Cardiac fibroblast (primary cell): ENCODE measurements around the gene ADARB2.

Source experiments
- DNase-seq, 2 donors: peaks; one replicate each; pipeline versions ENCODE4 v3.0.0 to v3.0.0-alpha.2; 2010; ENCODE audit warnings: low read depth in 2 of 2
- H3K4me3 ChIP-seq, 2 donors: replicated peaks in 1 of 2; 1 replicate in 1 of 2; 2 replicates in 1 of 2; pipeline ENCODE4 v1.5.1; 2011; ENCODE audit warnings: low read depth in 2 of 2, low read length in 2 of 2, mild to moderate bottlenecking in 2 of 2, moderate library complexity in 1 of 2
- TF ChIP-seq, protein P1 (sequence below): IDR thresholded peaks from one replicate; pipeline ENCODE4 v1.5.1; 2011; ENCODE audit warnings: low read depth, mild to moderate bottlenecking, low read length, inconsistent platforms

The ADARB2 gene

GRCh38 chr10:1690086-1690485 lies 47.2 kb downstream of the ADARB2 start:
- TF ChIP-seq, protein P1, sequence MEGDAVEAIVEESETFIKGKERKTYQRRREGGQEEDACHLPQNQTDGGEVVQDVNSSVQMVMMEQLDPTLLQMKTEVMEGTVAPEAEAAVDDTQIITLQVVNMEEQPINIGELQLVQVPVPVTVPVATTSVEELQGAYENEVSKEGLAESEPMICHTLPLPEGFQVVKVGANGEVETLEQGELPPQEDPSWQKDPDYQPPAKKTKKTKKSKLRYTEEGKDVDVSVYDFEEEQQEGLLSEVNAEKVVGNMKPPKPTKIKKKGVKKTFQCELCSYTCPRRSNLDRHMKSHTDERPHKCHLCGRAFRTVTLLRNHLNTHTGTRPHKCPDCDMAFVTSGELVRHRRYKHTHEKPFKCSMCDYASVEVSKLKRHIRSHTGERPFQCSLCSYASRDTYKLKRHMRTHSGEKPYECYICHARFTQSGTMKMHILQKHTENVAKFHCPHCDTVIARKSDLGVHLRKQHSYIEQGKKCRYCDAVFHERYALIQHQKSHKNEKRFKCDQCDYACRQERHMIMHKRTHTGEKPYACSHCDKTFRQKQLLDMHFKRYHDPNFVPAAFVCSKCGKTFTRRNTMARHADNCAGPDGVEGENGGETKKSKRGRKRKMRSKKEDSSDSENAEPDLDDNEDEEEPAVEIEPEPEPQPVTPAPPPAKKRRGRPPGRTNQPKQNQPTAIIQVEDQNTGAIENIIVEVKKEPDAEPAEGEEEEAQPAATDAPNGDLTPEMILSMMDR: no peak
- DNase-seq: no peak
- H3K4me3 ChIP-seq: no peak overlapping the region

DNA sequence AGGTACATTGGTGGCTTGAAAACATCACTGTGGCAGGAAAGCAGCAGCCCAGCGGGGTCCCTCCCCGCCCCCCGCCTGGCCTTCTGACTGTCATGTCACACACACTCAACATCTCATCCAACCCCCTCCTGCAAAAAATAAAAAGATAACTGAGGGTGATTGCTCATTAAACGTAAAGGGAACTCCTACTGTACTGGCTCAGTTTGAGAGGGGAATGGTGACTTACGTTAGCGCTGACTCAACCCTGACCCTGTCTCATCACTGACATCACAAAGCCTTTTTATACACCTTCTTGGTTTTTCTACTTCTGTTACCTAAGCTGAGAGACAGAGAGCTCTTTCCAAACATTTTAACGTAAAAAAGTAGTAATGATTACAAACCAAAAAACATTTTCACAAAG lies 48.8 kb downstream of the ADARB2 start:
- no peak overlapping the region for H3K4me3 ChIP-seq
- no peak for DNase-seq
- TF ChIP-seq, protein P1: no peak

DNA sequence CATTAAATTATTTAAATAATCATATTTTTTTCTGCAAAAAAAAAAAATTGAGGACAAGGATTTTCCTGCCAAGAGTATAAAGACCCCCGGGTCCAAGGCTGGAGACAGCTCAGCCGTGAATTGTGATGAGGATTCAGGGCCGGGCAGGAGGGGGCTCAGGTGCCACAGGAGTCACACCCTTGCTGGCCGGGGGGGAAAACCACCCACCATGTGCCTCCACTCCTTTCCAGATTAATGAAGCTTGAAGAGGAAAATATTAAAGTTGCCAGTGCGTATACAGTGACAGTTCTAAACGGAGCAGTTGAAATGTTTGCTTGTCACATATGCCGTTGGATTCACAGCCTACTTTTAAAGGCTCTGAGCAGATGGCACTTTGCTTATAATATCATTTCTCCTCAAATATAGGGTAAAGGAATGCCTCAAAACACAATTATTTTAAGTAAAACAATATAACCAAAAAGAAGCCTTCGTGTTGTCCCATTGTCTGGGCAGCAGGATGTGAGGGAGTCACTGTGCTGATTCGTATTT lies 49.6 kb downstream of the ADARB2 start:
- DNase-seq: no peak
- H3K4me3 ChIP-seq: no peak overlapping the region
- TF ChIP-seq, protein P1: no peak

DNA sequence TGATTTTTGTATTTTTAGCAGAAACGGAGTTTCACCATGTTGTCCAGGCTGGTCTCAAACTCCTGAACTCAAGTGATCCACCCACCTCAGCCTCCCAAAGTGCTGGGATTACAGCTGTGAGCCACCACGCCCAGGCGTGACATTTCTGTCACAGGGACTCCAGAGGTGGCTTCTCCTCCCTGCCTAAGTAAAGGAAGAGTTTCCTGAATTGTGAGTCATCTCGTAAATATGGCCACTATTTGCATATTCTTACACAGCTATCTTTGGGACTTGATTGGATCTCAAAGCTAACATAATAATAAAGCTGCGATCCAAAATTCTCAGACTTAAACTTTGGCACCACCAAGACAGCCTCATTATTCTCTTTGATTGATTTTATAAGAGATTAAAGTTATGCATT lies 50.1 kb downstream of the ADARB2 start:
- TF ChIP-seq, protein P1: no peak
- no peak for DNase-seq
- H3K4me3 ChIP-seq: no peak overlapping the region

DNA sequence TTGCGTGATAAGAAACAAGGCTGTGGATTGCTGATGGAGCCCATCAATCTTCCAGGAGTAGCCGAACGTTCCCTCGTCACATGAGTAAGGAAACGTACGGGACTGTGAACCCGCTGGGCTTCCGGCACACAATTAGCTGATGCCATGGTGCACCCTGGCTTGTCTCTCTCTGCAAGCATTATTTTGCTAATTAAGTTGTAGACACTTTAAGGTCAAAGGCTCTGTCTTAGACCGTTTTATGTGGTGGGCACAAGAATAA lies 50.9 kb downstream of the ADARB2 start:
- no peak for DNase-seq
- TF ChIP-seq, protein P1: no peak
- H3K4me3 ChIP-seq: no peak overlapping the region

- H3K4me3 ChIP-seq: no peak overlapping the region
- TF ChIP-seq, protein P1: no peak
- DNase-seq: no peak
These were observed 51.4 kb downstream of the ADARB2 start for GRCh38 chr10:1685699-1686490.

- no peak for DNase-seq
- TF ChIP-seq, protein P1: no peak
- H3K4me3 ChIP-seq: no peak overlapping the region
These were observed 52.3 kb downstream of the ADARB2 start for GRCh38 chr10:1684991-1685390.
